ENCODE measurements around the gene SLC6A6. TPM values are rescaled to one million over a fixed set of nuclear protein-coding genes. Genes with fewer than 3 reads are reported as not detected.

SLC6A6 gene
- total RNA-seq, 1 donor from 2014 or later: 24.2 TPM

- no peak overlapping the region for H3K4me3 ChIP-seq (ENCODE audit: insufficient read depth, low read depth, low read length)
- peaks cover 6% of the 10 kb centered on the region for H3K27me3 ChIP-seq (ENCODE audit: insufficient read depth, low read length)
- Mint-ChIP-seq H3K27ac (ENCODE audit: unreplicated experiment) (no peak overlapping the region), H3K9me3 (ENCODE audit: unreplicated experiment) (no peaks in the 10 kb centered on the region), H3K4me3 (ENCODE audit: unreplicated experiment) (no peak overlapping the region), H3K4me1 (ENCODE audit: low read depth, unreplicated experiment) (no peaks in the 10 kb centered on the region), H3K27me3 (ENCODE audit: low read depth, unreplicated experiment) (peaks cover 26% of the 10 kb centered on the region), H3K36me3 (ENCODE audit: low read depth, unreplicated experiment) (peaks cover 2% of the 10 kb centered on the region)
- H3K27ac ChIP-seq (ENCODE audit: low read depth, low read length): no peak overlapping the region
- H4K20me1 ChIP-seq (ENCODE audit: insufficient read depth, low read length): no peaks in the 10 kb centered on the region
- no peak overlapping the region for H3K9ac ChIP-seq (ENCODE audit: low read length)
- TF ChIP-seq EZH2 (IDR thresholded peaks at IDR 0.05; ENCODE audit: insufficient read depth, low read length) (no peak), CTCF (IDR thresholded peaks at IDR 0.05; ENCODE audit: insufficient read depth, low read depth, low read length) (no peak)
- DNase-seq (ENCODE audit: low read depth) (no peak), FAIRE-seq (no peak)
- H3K4me1 ChIP-seq (ENCODE audit: insufficient read depth, low read length): no peaks in the 10 kb centered on the region
- H3K79me2 ChIP-seq (ENCODE audit: insufficient read depth, low read length): no peaks in the 10 kb centered on the region
- H3K9me3 ChIP-seq (ENCODE audit: insufficient read depth, low read depth, low read length): no peaks in the 10 kb centered on the region
- H3K4me2 ChIP-seq (ENCODE audit: low read length): no peak overlapping the region
- H3K36me3 ChIP-seq (ENCODE audit: insufficient read depth, low read length): no peaks in the 10 kb centered on the region
- H2AFZ ChIP-seq (ENCODE audit: low read depth, low read length): no peak overlapping the region
Observed at GRCh38 chr3:14494279-14494972, 92.0 kb downstream of the SLC6A6 start.

- FAIRE-seq: no peak
- H3K27ac ChIP-seq (ENCODE audit: low read depth, low read length): no peak overlapping the region
- H3K4me2 ChIP-seq (ENCODE audit: low read length): no peak overlapping the region
- H3K9ac ChIP-seq (ENCODE audit: low read length): no peak overlapping the region
- no peak overlapping the region for H3K27ac Mint-ChIP-seq (ENCODE audit: unreplicated experiment)
- no peak overlapping the region for H3K4me3 Mint-ChIP-seq (ENCODE audit: unreplicated experiment)
- H3K9me3 Mint-ChIP-seq (ENCODE audit: unreplicated experiment): no peaks in the 10 kb centered on the region
- no peaks in the 10 kb centered on the region for H3K9me3 ChIP-seq (ENCODE audit: insufficient read depth, low read depth, low read length)
- no peaks in the 10 kb centered on the region for H4K20me1 ChIP-seq (ENCODE audit: insufficient read depth, low read length)
- no peaks in the 10 kb centered on the region for H3K36me3 ChIP-seq (ENCODE audit: insufficient read depth, low read length)
- H2AFZ ChIP-seq (ENCODE audit: low read depth, low read length): no peak overlapping the region
- no peak overlapping the region for H3K4me3 ChIP-seq (ENCODE audit: insufficient read depth, low read depth, low read length)
- H3K36me3 Mint-ChIP-seq (ENCODE audit: low read depth, unreplicated experiment): peaks cover 2% of the 10 kb centered on the region
- H3K4me1 Mint-ChIP-seq (ENCODE audit: low read depth, unreplicated experiment): no peaks in the 10 kb centered on the region
- H3K79me2 ChIP-seq (ENCODE audit: insufficient read depth, low read length): no peaks in the 10 kb centered on the region
- H3K27me3 ChIP-seq (ENCODE audit: insufficient read depth, low read length): peaks cover 6% of the 10 kb centered on the region
- peaks cover 26% of the 10 kb centered on the region for H3K27me3 Mint-ChIP-seq (ENCODE audit: low read depth, unreplicated experiment)
- no peak for DNase-seq (ENCODE audit: low read depth)
- no peak for TF ChIP-seq CTCF (IDR thresholded peaks at IDR 0.05; ENCODE audit: insufficient read depth, low read depth, low read length)
- no peak for TF ChIP-seq EZH2 (IDR thresholded peaks at IDR 0.05; ENCODE audit: insufficient read depth, low read length)
- no peaks in the 10 kb centered on the region for H3K4me1 ChIP-seq (ENCODE audit: insufficient read depth, low read length)
Observed at GRCh38 chr3:14494973-14495300, 92.5 kb downstream of the SLC6A6 start.

GRCh38 chr3:14496351-14496750 lies 93.9 kb downstream of the SLC6A6 start:
- Mint-ChIP-seq H3K4me3 (ENCODE audit: unreplicated experiment) (no peak overlapping the region), H3K27ac (ENCODE audit: unreplicated experiment) (no peak overlapping the region), H3K4me1 (ENCODE audit: low read depth, unreplicated experiment) (no peaks in the 10 kb centered on the region), H3K27me3 (ENCODE audit: low read depth, unreplicated experiment) (peaks cover 24% of the 10 kb centered on the region), H3K9me3 (ENCODE audit: unreplicated experiment) (no peaks in the 10 kb centered on the region), H3K36me3 (ENCODE audit: low read depth, unreplicated experiment) (no peaks in the 10 kb centered on the region)
- TF ChIP-seq EZH2 (IDR thresholded peaks at IDR 0.05; ENCODE audit: insufficient read depth, low read length) (no peak), CTCF (IDR thresholded peaks at IDR 0.05; ENCODE audit: insufficient read depth, low read depth, low read length) (no peak)
- Histone ChIP-seq H3K9ac (ENCODE audit: low read length) (no peak overlapping the region), H3K27me3 (ENCODE audit: insufficient read depth, low read length) (peaks cover 6% of the 10 kb centered on the region), H3K4me1 (ENCODE audit: insufficient read depth, low read length) (no peaks in the 10 kb centered on the region), H3K79me2 (ENCODE audit: insufficient read depth, low read length) (no peaks in the 10 kb centered on the region), H4K20me1 (ENCODE audit: insufficient read depth, low read length) (no peaks in the 10 kb centered on the region), H3K4me3 (ENCODE audit: insufficient read depth, low read depth, low read length) (no peak overlapping the region), H3K27ac (ENCODE audit: low read depth, low read length) (no peak overlapping the region), H3K4me2 (ENCODE audit: low read length) (no peak overlapping the region), H3K36me3 (ENCODE audit: insufficient read depth, low read length) (no peaks in the 10 kb centered on the region), H3K9me3 (ENCODE audit: insufficient read depth, low read depth, low read length) (no peaks in the 10 kb centered on the region), H2AFZ (ENCODE audit: low read depth, low read length) (no peak overlapping the region)
- FAIRE-seq: no peak
- DNase-seq (ENCODE audit: low read depth): no peak

Data from astrocyte (in vitro differentiated cells and primary cell).